ENCODE data around the gene ELK1. TPM values are rescaled to one million over a fixed set of nuclear protein-coding genes. Genes with fewer than 3 reads are reported as not detected.
A peak's percentile ranks its signal among the peaks of the same experiment; 100 is the strongest.

The ELK1 gene
- total and polyA plus RNA-seq, 10 of the 15 experiments (the other 5 are each of a cell fraction or from before 2014, with no cell fraction given), result 4.1 to 55.5 (median 32.9) TPM

GRCh38 chrX:47651043-47651905 is 911 bp upstream of the ELK1 start (continued):
- TF ChIP-seq CUX1 (IDR thresholded peaks at IDR 0.05; ENCODE audit: insufficient replicate concordance, low read depth, low read length), result peak; percentile 16
- TF ChIP-seq YBX1 (IDR thresholded peaks at IDR 0.05), result no peak
- no peak for TF ChIP-seq MTA3 (IDR thresholded peaks at IDR 0.05; ENCODE audit: borderline replicate concordance, low read length)
- TF ChIP-seq NFXL1 (IDR thresholded peaks at IDR 0.05; ENCODE audit: borderline replicate concordance), result no peak
- TF ChIP-seq MYB (IDR thresholded peaks at IDR 0.05; ENCODE audit: borderline replicate concordance, low read depth, low read length), result no peak
- no peak for TF ChIP-seq RB1 (IDR thresholded peaks at IDR 0.05; ENCODE audit: borderline replicate concordance)
- no peak for TF ChIP-seq IKZF1 (conservative IDR thresholded peaks at IDR 0.05)
- no peak for TF ChIP-seq E2F8 (IDR thresholded peaks at IDR 0.05; ENCODE audit: low read depth, partially characterized antibody)
- no peak for TF ChIP-seq HCFC1 (IDR thresholded peaks at IDR 0.05; ENCODE audit: low read length)
- no peak for TF ChIP-seq USF2 (IDR thresholded peaks at IDR 0.05; ENCODE audit: borderline replicate concordance, low read depth, low read length)
- TF ChIP-seq ETV6 (conservative IDR thresholded peaks at IDR 0.05 in 1 of 2, IDR thresholded peaks at IDR 0.05 in 1 of 2; ENCODE audit: borderline replicate concordance in 1 of 2, low read depth in 1 of 2), result no peak
- no peak for TF ChIP-seq EP300 (IDR thresholded peaks at IDR 0.05; ENCODE audit: borderline replicate concordance in 1 of 2, control insufficient read depth in 1 of 2, low read depth in 2 of 2, low read length in 2 of 2)
- TF ChIP-seq STAT1 (conservative IDR thresholded peaks at IDR 0.05), result no peak
- no peak for TF ChIP-seq IKZF2 (IDR thresholded peaks at IDR 0.05)
- TF ChIP-seq EGR1 (IDR thresholded peaks at IDR 0.05; ENCODE audit: borderline replicate concordance in 1 of 2, low read depth in 2 of 2, low read length in 2 of 2), result 0 out of 3 replicates have a peak, but pooled peaks of 1 of the 2 experiments have one; percentile 61
- no peak for TF ChIP-seq SIN3A (IDR thresholded peaks at IDR 0.05; ENCODE audit: low read depth, low read length)
- no peak for TF ChIP-seq IRF5 (IDR thresholded peaks at IDR 0.05; ENCODE audit: borderline replicate concordance)
- no peak for TF ChIP-seq MEF2B (IDR thresholded peaks at IDR 0.05; ENCODE audit: partially characterized antibody, poor library complexity, severe bottlenecking)
